Measurements from ENCODE around the gene LAMC1.
A peak's percentile ranks its signal among the peaks of the same experiment; 100 is the strongest.
"Not testable (repeated sequence)": the region's sequence is repeated elsewhere in the genome, so short reads cannot be mapped to it uniquely, and the experiment has no call there.

The LAMC1 gene

GRCh38 chr1:183148599-183148998, 125.4 kb downstream of the LAMC1 start:
- no peak for DNase-seq

- DNase-seq = no peak
Observed at GRCh38 chr1:183149273-183149672, 126.1 kb downstream of the LAMC1 start.

- DNase-seq = not testable (repeated sequence)
Observed at GRCh38 chr1:183150032-183150431, 126.8 kb downstream of the LAMC1 start.

GRCh38 chr1:183150445-183150844, 127.2 kb downstream of the LAMC1 start:
- DNase-seq = no peak

- no peak for DNase-seq
Observed at GRCh38 chr1:183152180-183152579, 129.0 kb downstream of the LAMC1 start.

- no peak for DNase-seq
Observed at GRCh38 chr1:183155939-183156338, 132.7 kb downstream of the LAMC1 start.

- DNase-seq = no peak
Observed at GRCh38 chr1:183159960-183160359, 136.7 kb downstream of the LAMC1 start.

GRCh38 chr1:183161391-183161790, 138.2 kb downstream of the LAMC1 start:
- no peak for DNase-seq

- DNase-seq = no peak
Observed at GRCh38 chr1:183163316-183163715, 140.1 kb downstream of the LAMC1 start.

- DNase-seq = no peak
Observed at GRCh38 chr1:183164340-183164739, 141.1 kb downstream of the LAMC1 start.

GRCh38 chr1:183164963-183165362, 141.7 kb downstream of the LAMC1 start:
- no peak for DNase-seq

GRCh38 chr1:183165456-183165855, 142.2 kb downstream of the LAMC1 start:
- DNase-seq = no peak

- no peak for DNase-seq
Observed at GRCh38 chr1:183166454-183166853, 143.2 kb downstream of the LAMC1 start.

- no peak for DNase-seq
Observed at GRCh38 chr1:183167676-183168075, 144.5 kb downstream of the LAMC1 start.

- no peak for DNase-seq
Observed at GRCh38 chr1:183168308-183168707, 145.1 kb downstream of the LAMC1 start.

- no peak for DNase-seq
Observed at GRCh38 chr1:183173828-183174227, 150.6 kb downstream of the LAMC1 start.

- no peak for DNase-seq
Observed at GRCh38 chr1:183175631-183176030, 152.4 kb downstream of the LAMC1 start.

- DNase-seq = no peak
Observed at GRCh38 chr1:183178545-183178944, 155.3 kb downstream of the LAMC1 start.

- no peak for DNase-seq
Observed at GRCh38 chr1:183179033-183179432, 155.8 kb downstream of the LAMC1 start.

- DNase-seq = no peak
Observed at GRCh38 chr1:183180218-183180617, 157.0 kb downstream of the LAMC1 start.

GRCh38 chr1:183180634-183181056, 157.4 kb downstream of the LAMC1 start:
- no peak for DNase-seq

- peak in 5 of 56 donors; percentile 2 to 11 (median 7) for DNase-seq
Observed at GRCh38 chr1:183185941-183186490, 162.8 kb downstream of the LAMC1 start, which contains the start of gene LAMC2. Gene LAMC2, plus strand, starts transcription at chr1:183186264. Its CDS starts 89 bp downstream, at chr1:183186353.

GRCh38 chr1:183186841-183187240, 163.6 kb downstream of the LAMC1 start:
- no peak for DNase-seq

GRCh38 chr1:183188240-183188639, 165.0 kb downstream of the LAMC1 start:
- no peak for DNase-seq

Measured in amygdala (tissue), 56 donors.